OCI-LY1 (cell line): ENCODE data around the gene RBMX.
"Not testable (repeated sequence)": the region's sequence is repeated elsewhere in the genome, so short reads cannot be mapped to it uniquely, and the experiment has no call there.

Experiments used
- H2AFZ ChIP-seq: fragments of 200-600 bp; sonication (generic), shearing (Covaris generic); 2 replicates; pipeline ENCODE4 v1.6.0; 2014; ENCODE audit warnings: antibody characterized with exemption, mild to moderate bottlenecking, low read length
- H3F3A ChIP-seq: fragments of 200-600 bp; sonication (generic), shearing (Covaris generic); 2 replicates; pipeline ENCODE4 v1.6.0; 2014; ENCODE audit warnings: mild to moderate bottlenecking, antibody characterized with exemption, low read length, moderate library complexity; ENCODE audit not compliant: insufficient read depth
- H3K27ac ChIP-seq: fragments of 200-600 bp; sonication (generic); 2 replicates; pipeline ENCODE4 v1.5.1; 2014; ENCODE audit warnings: low read length, mixed run types, mild to moderate bottlenecking, low read depth; ENCODE audit not compliant: poor library complexity, severe bottlenecking
- H3K27me3 ChIP-seq: fragments of 200-600 bp; sonication (generic); 2 replicates; pipeline ENCODE4 v1.6.0; 2014; ENCODE audit warnings: antibody characterized with exemption, mild to moderate bottlenecking, low read length, moderate library complexity; ENCODE audit not compliant: insufficient read depth
- H3K36me3 ChIP-seq: fragments of 200-600 bp; sonication (generic); 2 replicates; pipeline ENCODE4 v1.6.1; 2014; ENCODE audit warnings: mild to moderate bottlenecking, antibody characterized with exemption, low read length, moderate library complexity, mixed read lengths; ENCODE audit not compliant: insufficient read depth
- H3K4me1 ChIP-seq: fragments of 200-600 bp; sonication (generic); 2 replicates; pipeline ENCODE4 v1.5.1; 2014; ENCODE audit warnings: mild to moderate bottlenecking, low read length, moderate library complexity; ENCODE audit not compliant: insufficient read depth, severe bottlenecking
- H3K4me2 ChIP-seq: fragments of 200-600 bp; sonication (generic), shearing (Covaris generic); 2 replicates; pipeline ENCODE4 v1.6.1; 2014; ENCODE audit warnings: low read length
- H3K4me3 ChIP-seq: fragments of 200-600 bp; sonication (generic); 2 replicates; pipeline ENCODE4 v1.5.1; 2014; ENCODE audit warnings: low read length, low read depth, mild to moderate bottlenecking, mixed read lengths; ENCODE audit not compliant: poor library complexity, severe bottlenecking
- H3K79me2 ChIP-seq: fragments of 200-600 bp; shearing (Covaris generic); 2 replicates; pipeline ENCODE4 v1.6.1; 2016; ENCODE audit warnings: mixed run types, low read length, mixed read lengths; ENCODE audit not compliant: insufficient read depth
- H3K9ac ChIP-seq: fragments of 200-600 bp; sonication (generic), shearing (Covaris generic); 2 replicates; pipeline ENCODE4 v1.6.1; 2014; ENCODE audit warnings: mild to moderate bottlenecking, low read length, mixed read lengths
- H3K9me2 ChIP-seq: fragments of 200-600 bp; sonication (generic), shearing (Covaris generic); 2 replicates; pipeline ENCODE4 v1.6.1; 2014; ENCODE audit warnings: low read depth, mild to moderate bottlenecking, low read length, mixed read lengths
- H3K9me3 ChIP-seq: fragments of 200-600 bp; shearing (Covaris generic); 2 replicates; pipeline ENCODE4 v1.6.1; 2014; ENCODE audit warnings: low read length, mixed read lengths
- H4K20me1 ChIP-seq: fragments of 200-600 bp; sonication (generic), shearing (Covaris generic); 2 replicates; pipeline ENCODE4 v1.6.0; 2016; ENCODE audit warnings: mild to moderate bottlenecking, low read length; ENCODE audit not compliant: insufficient read depth
- CTCF ChIP-seq: fragments of 200-600 bp; sonication (generic), shearing (Covaris generic); IDR thresholded peaks from 2 replicates; pipeline ENCODE4 v1.5.1; 2017; ENCODE audit warnings: mild to moderate bottlenecking, antibody characterized with exemption, low read length, moderate library complexity, mixed read lengths
- EZH2 ChIP-seq: fragments of 200-600 bp; sonication (generic), shearing (Covaris generic); IDR thresholded peaks from 2 replicates; pipeline ENCODE4 v1.8.0; 2017; ENCODE audit warnings: borderline replicate concordance, mixed run types, mild to moderate bottlenecking, antibody characterized with exemption, low read length, moderate library complexity, mixed read lengths

Gene RBMX

DNA sequence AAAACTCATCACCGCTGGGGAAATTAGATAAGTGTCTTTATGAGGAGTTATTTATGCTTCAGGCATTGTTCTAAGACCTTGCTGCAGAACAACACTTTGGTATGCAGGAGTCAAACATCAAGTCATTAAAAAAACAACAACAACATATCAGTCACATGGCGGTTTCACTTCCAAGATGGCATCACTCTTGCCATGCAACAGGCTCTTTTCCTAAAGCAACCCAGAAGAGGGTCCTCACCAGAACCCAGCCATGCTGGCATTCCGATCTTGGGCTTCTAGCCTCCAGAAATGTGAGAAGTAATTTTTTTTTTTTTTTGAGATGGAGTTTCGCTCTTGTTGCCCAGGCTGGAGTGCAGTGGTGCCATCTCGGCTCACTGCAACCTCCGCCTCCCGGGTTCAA is 8.7 kb upstream of the RBMX start:
- Histone ChIP-seq H3K79me2 (no peaks in the 10 kb centered on the region), H3K36me3 (no peaks in the 10 kb centered on the region), H3K4me2 (no peak overlapping the region), H3K4me3 (no peak overlapping the region), H3K4me1 (no peaks in the 10 kb centered on the region), H2AFZ (no peak overlapping the region), H4K20me1 (no peaks in the 10 kb centered on the region), H3K9me2 (no peaks in the 10 kb centered on the region), H3K9ac (no peak overlapping the region), H3F3A (no peaks in the 10 kb centered on the region), H3K27me3 (no peaks in the 10 kb centered on the region), H3K27ac (no peak overlapping the region), H3K9me3 (no peaks in the 10 kb centered on the region)
- TF ChIP-seq EZH2, result no peak
- no peak for TF ChIP-seq CTCF

DNA sequence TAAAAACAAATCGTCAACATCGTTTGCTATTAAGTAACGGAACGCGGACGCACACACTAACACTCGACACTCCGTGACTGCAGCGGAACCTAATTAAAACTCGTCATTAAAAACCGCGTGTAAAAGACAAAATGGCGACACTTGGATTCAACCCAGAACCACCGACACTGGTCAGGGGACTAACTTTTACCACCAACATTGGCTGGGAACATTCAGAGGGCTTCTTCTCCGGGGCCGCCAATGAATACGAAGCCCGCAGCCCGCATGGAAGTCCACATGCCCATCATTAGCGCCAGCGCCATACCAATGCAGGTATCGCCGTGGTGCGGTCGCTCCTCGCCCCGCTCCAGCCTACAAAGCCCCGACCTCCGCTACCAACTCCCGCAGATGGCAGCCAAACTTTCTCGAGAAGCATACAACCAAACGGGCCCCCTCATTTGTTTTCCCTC is 498 bp downstream of the RBMX start:
- H3K4me3 ChIP-seq, result peak overlapping the region; percentile 100
- no peak overlapping the region for H2AFZ ChIP-seq
- H3K79me2 ChIP-seq, result peaks cover 28% of the 10 kb centered on the region
- H4K20me1 ChIP-seq, result no peaks in the 10 kb centered on the region
- H3K9me3 ChIP-seq, result no peaks in the 10 kb centered on the region
- peak overlapping the region; percentile 80 for H3K4me2 ChIP-seq
- H3K9ac ChIP-seq, result peak overlapping the region; percentile 100
- TF ChIP-seq EZH2 (no peak), CTCF (no peak)
- H3F3A ChIP-seq, result no peaks in the 10 kb centered on the region
- H3K27me3 ChIP-seq, result no peaks in the 10 kb centered on the region
- peaks cover 12% of the 10 kb centered on the region for H3K4me1 ChIP-seq
- no peaks in the 10 kb centered on the region for H3K9me2 ChIP-seq
- H3K27ac ChIP-seq, result peak overlapping the region; percentile 94
- H3K36me3 ChIP-seq, result peaks cover 54% of the 10 kb centered on the region

GRCh38 chrX:136879001-136879687 is 1.4 kb downstream of the RBMX start:
- peak overlapping the region; percentile 80 for H3K4me2 ChIP-seq
- no peaks in the 10 kb centered on the region for H3K27me3 ChIP-seq
- TF ChIP-seq EZH2, result no peak
- H3K27ac ChIP-seq, result peak overlapping the region; percentile 94
- H3K36me3 ChIP-seq, result peaks cover 63% of the 10 kb centered on the region
- H3K4me3 ChIP-seq, result peak overlapping the region; percentile 100
- no peaks in the 10 kb centered on the region for H4K20me1 ChIP-seq
- H3K4me1 ChIP-seq, result peaks cover 12% of the 10 kb centered on the region
- no peaks in the 10 kb centered on the region for H3K9me2 ChIP-seq
- peaks cover 28% of the 10 kb centered on the region for H3K79me2 ChIP-seq
- no peak overlapping the region for H2AFZ ChIP-seq
- H3K9ac ChIP-seq, result peak overlapping the region; percentile 100
- H3K9me3 ChIP-seq, result no peaks in the 10 kb centered on the region
- no peaks in the 10 kb centered on the region for H3F3A ChIP-seq

- peak overlapping the region; percentile 100 for H3K4me3 ChIP-seq
- peak overlapping the region; percentile 80 for H3K4me2 ChIP-seq
- no peak overlapping the region for H2AFZ ChIP-seq
- H4K20me1 ChIP-seq, result no peaks in the 10 kb centered on the region
- H3K27ac ChIP-seq, result no peak overlapping the region
- peaks cover 70% of the 10 kb centered on the region for H3K36me3 ChIP-seq
- no peaks in the 10 kb centered on the region for H3K9me3 ChIP-seq
- H3K9me2 ChIP-seq, result no peaks in the 10 kb centered on the region
- TF ChIP-seq CTCF, result no peak
- no peaks in the 10 kb centered on the region for H3F3A ChIP-seq
- H3K27me3 ChIP-seq, result no peaks in the 10 kb centered on the region
- H3K79me2 ChIP-seq, result peaks cover 28% of the 10 kb centered on the region
- H3K9ac ChIP-seq, result peak overlapping the region; percentile 100; the same call in 1 of the 2 replicates
- peaks cover 12% of the 10 kb centered on the region for H3K4me1 ChIP-seq
Measured at GRCh38 chrX:136878423-136878822, 2.1 kb downstream of the RBMX start.

DNA sequence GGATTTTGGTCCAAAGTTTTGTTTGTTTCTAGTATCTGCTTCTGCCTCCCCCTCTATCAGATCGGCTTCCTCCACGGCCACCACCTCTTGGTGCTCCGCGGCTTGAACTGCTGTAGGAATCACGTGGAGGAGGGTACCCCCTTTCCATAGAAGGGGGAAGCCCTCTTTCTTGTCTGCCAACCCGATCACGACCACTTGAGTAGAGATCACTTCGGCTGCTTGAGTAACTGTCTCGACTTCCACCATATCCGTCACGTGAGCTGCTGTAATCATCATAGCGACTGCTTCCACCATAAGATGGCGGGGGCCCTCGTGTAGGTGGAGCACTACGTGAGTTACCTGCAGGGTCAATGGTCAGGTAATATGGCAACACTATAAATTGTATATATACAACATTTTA is 6.4 kb downstream of the RBMX start:
- H3K27me3 ChIP-seq, H3K4me2 ChIP-seq, H3K9ac ChIP-seq, H3K4me1 ChIP-seq, H3F3A ChIP-seq, H3K4me3 ChIP-seq, H2AFZ ChIP-seq, H3K9me3 ChIP-seq, H4K20me1 ChIP-seq, H3K27ac ChIP-seq, H3K9me2 ChIP-seq: not testable (repeated sequence)
- H3K36me3 ChIP-seq, result peaks cover 94% of the 10 kb centered on the region
- peaks cover 14% of the 10 kb centered on the region for H3K79me2 ChIP-seq
